ENCODE data around the gene LENG8.

DNA sequence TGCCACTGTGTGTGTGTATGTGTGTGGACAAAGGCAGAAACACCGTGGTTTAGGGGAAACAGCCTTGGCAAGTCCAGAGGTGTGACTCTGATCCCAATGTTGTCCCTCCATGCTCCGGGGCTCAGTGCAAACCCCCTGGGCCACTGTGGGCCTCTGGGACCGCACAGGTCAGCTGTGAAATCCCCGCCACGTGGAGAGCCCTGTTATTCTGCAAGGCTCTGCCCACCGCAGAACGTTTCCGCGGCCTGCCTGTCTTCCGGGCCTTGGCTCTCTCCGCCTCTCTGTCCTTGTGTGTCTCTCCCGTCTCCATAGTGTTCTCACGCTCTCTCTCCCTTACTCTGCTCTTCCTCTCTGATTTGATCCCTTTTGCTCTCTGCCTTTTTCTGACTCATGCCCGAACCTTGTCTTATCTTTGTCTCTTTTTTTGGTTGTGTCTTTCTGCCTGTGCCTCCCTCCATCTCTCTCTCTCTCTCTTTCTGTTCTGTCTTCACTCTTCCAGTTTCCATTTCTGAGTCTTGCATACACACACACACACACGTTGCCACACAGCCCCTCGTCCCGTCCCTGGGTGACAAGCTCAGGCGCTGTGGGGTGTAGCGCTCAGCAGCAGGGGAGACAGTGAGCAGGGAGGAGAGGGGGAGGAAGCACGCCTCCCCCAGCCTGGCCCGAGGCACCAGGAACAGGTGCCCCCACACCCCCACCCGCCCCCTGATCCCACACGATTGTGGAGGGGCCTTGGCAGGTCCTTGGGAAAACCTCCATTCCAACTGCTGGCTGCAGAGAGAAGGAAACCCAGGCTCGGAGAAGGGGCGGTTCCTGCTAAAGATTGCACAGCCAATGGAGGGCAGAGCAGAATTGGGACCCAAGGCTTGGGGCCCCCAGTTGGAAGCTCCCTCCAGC, 30.7 kb upstream of the LENG8 start:
- no peak for TF ChIP-seq YY1 (IDR thresholded peaks at IDR 0.05; ENCODE audit: low read depth)
- TF ChIP-seq CEBPB (IDR thresholded peaks at IDR 0.05) = no peak
- no peak for TF ChIP-seq EP300 (IDR thresholded peaks at IDR 0.05; ENCODE audit: borderline replicate concordance)
- TF ChIP-seq TAF1 (IDR thresholded peaks at IDR 0.05; ENCODE audit: low read depth) = no peak
- TF ChIP-seq NFIC (IDR thresholded peaks at IDR 0.05) = no peak
- TF ChIP-seq, protein P1, sequence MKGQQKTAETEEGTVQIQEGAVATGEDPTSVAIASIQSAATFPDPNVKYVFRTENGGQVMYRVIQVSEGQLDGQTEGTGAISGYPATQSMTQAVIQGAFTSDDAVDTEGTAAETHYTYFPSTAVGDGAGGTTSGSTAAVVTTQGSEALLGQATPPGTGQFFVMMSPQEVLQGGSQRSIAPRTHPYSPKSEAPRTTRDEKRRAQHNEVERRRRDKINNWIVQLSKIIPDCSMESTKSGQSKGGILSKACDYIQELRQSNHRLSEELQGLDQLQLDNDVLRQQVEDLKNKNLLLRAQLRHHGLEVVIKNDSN (IDR thresholded peaks at IDR 0.05) = no peak
- TF ChIP-seq RAD21 (IDR thresholded peaks at IDR 0.05; ENCODE audit: low read depth) = no peak
- TF ChIP-seq, protein P2, sequence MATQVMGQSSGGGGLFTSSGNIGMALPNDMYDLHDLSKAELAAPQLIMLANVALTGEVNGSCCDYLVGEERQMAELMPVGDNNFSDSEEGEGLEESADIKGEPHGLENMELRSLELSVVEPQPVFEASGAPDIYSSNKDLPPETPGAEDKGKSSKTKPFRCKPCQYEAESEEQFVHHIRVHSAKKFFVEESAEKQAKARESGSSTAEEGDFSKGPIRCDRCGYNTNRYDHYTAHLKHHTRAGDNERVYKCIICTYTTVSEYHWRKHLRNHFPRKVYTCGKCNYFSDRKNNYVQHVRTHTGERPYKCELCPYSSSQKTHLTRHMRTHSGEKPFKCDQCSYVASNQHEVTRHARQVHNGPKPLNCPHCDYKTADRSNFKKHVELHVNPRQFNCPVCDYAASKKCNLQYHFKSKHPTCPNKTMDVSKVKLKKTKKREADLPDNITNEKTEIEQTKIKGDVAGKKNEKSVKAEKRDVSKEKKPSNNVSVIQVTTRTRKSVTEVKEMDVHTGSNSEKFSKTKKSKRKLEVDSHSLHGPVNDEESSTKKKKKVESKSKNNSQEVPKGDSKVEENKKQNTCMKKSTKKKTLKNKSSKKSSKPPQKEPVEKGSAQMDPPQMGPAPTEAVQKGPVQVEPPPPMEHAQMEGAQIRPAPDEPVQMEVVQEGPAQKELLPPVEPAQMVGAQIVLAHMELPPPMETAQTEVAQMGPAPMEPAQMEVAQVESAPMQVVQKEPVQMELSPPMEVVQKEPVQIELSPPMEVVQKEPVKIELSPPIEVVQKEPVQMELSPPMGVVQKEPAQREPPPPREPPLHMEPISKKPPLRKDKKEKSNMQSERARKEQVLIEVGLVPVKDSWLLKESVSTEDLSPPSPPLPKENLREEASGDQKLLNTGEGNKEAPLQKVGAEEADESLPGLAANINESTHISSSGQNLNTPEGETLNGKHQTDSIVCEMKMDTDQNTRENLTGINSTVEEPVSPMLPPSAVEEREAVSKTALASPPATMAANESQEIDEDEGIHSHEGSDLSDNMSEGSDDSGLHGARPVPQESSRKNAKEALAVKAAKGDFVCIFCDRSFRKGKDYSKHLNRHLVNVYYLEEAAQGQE (IDR thresholded peaks at IDR 0.05; ENCODE audit: low read depth) = no peak
- TF ChIP-seq, protein P3, sequence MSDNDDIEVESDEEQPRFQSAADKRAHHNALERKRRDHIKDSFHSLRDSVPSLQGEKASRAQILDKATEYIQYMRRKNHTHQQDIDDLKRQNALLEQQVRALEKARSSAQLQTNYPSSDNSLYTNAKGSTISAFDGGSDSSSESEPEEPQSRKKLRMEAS (IDR thresholded peaks at IDR 0.05) = no peak
